BE2C (cell line): ENCODE results near the gene YIF1A.

Experiments
- DNase-seq: peaks from one replicate; pipeline ENCODE4 v3.0.0-alpha.2; 2020
- H3K27me3 ChIP-seq: fragments of 250-450 bp; sonication (Bioruptor Pico); 2 replicates; pipeline ENCODE4 v1.5.1; 2020; ENCODE audit warnings: mild to moderate bottlenecking
- H3K36me3 ChIP-seq: fragments of 250-450 bp; sonication (Bioruptor Pico); 2 replicates; pipeline ENCODE4 v1.5.1; 2020; ENCODE audit warnings: mild to moderate bottlenecking
- H3K4me1 ChIP-seq: fragments of 250-450 bp; sonication (Bioruptor Pico); 2 replicates; pipeline ENCODE4 v1.5.1; 2020
- H3K4me3 ChIP-seq: 2 replicates; pipeline ENCODE4 v1.5.1; 2011; ENCODE audit warnings: low read depth, low read length
- H3K9me3 ChIP-seq: fragments of 250-450 bp; sonication (Bioruptor Pico); 2 replicates; pipeline ENCODE4 v1.5.1; 2020
- CTCF ChIP-seq: IDR thresholded peaks from 2 replicates; pipeline ENCODE4 v1.5.1; 2012; ENCODE audit warnings: mild to moderate bottlenecking, low read depth, low read length

YIF1A gene

GRCh38 chr11:66263231-66263630, 25.7 kb downstream of the YIF1A start:
- H3K4me3 ChIP-seq: no peak overlapping the region
- H3K4me1 ChIP-seq: no peaks in the 10 kb centered on the region; the same call in 1 of the 2 replicates
- H3K27me3 ChIP-seq: no peaks in the 10 kb centered on the region
- DNase-seq: no peak
- H3K9me3 ChIP-seq: no peaks in the 10 kb centered on the region
- H3K36me3 ChIP-seq: peaks cover 5% of the 10 kb centered on the region; the same call in 1 of the 2 replicates
- TF ChIP-seq CTCF: no peak

GRCh38 chr11:66262696-66263095, 26.2 kb downstream of the YIF1A start:
- TF ChIP-seq CTCF: no peak
- no peak for DNase-seq
- H3K27me3 ChIP-seq: no peaks in the 10 kb centered on the region
- H3K36me3 ChIP-seq: peaks cover 5% of the 10 kb centered on the region; the same call in 1 of the 2 replicates
- no peaks in the 10 kb centered on the region for H3K9me3 ChIP-seq
- no peak overlapping the region for H3K4me3 ChIP-seq
- no peaks in the 10 kb centered on the region; the same call in 1 of the 2 replicates for H3K4me1 ChIP-seq

DNA sequence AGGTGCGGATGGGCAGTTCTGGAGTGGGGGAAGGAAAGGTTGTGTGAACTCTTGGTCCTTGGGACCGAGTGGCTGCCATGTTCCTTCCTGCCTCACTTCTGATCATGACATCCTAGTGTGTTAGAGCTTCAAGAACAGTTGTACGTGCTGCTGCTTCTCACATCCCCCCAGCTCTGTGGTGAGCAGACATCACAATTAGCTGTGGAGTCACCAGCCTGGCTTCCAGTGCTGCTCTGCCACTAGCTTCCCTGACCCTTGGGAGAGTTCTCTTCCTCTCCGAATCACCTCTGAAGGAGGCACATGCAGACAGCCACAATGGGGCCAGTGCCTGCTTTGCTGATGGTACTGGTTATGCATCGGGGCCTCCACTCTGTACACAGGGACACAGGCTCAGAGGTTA, 26.8 kb downstream of the YIF1A start:
- TF ChIP-seq CTCF: no peak
- Histone ChIP-seq H3K4me1 (no peaks in the 10 kb centered on the region; the same call in 1 of the 2 replicates), H3K9me3 (no peaks in the 10 kb centered on the region), H3K4me3 (no peak overlapping the region), H3K36me3 (peaks cover 5% of the 10 kb centered on the region; the same call in 1 of the 2 replicates), H3K27me3 (no peaks in the 10 kb centered on the region)
- no peak for DNase-seq

DNA sequence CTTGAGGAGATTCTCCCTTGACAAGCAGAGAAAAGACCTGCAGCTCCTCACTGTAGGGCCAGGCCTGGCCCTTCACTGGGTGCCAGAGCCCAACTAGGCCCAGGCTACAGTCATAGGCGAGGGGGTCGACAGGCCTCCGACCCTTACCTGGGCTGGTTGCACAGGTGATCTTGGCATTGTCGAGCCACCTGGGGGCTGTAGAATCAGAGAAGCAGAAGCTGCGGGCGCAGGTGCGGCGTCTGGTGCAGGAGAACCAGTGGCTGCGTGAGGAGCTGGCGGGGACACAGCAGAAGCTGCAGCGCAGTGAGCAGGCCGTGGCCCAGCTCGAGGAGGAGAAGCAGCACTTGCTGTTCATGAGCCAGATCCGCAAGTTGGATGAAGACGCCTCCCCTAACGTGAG, 27.4 kb downstream of the YIF1A start:
- no peak for DNase-seq
- peaks cover 5% of the 10 kb centered on the region; the same call in 1 of the 2 replicates for H3K36me3 ChIP-seq
- H3K9me3 ChIP-seq: no peaks in the 10 kb centered on the region
- no peaks in the 10 kb centered on the region for H3K27me3 ChIP-seq
- H3K4me3 ChIP-seq: no peak overlapping the region
- TF ChIP-seq CTCF: no peak
- H3K4me1 ChIP-seq: no peaks in the 10 kb centered on the region

- no peak for DNase-seq
- Histone ChIP-seq H3K4me1 (no peaks in the 10 kb centered on the region), H3K4me3 (no peak overlapping the region), H3K27me3 (no peaks in the 10 kb centered on the region), H3K36me3 (peaks cover 5% of the 10 kb centered on the region; the same call in 1 of the 2 replicates), H3K9me3 (no peaks in the 10 kb centered on the region)
- no peak for TF ChIP-seq CTCF
These were observed 29.0 kb downstream of the YIF1A start for GRCh38 chr11:66259956-66260355.

DNA sequence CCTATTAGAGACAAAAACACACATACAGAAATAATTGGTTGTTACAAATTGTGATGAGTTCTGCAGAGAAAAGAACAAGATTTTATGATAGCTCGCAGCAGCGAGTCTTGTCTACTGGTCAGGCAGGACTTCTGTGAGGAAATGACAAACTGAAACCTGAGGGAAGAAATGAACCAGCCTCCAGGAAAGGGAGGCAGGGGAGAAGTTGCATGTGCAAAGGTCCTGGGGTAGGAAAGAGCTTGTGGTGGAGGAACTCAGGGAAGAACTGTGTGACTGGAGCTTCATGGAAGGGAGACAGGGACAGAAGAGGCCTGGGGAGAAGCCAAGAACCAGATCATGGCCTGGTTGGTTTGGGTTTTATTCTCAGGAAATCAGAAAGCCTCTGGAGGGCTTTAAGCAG, 29.7 kb downstream of the YIF1A start:
- Histone ChIP-seq H3K9me3 (no peaks in the 10 kb centered on the region), H3K36me3 (peaks cover 5% of the 10 kb centered on the region; the same call in 1 of the 2 replicates), H3K4me3 (no peak overlapping the region), H3K4me1 (no peaks in the 10 kb centered on the region), H3K27me3 (no peaks in the 10 kb centered on the region)
- no peak for DNase-seq
- TF ChIP-seq CTCF: no peak
